ENCODE measurements around the gene UBE2QL1. TPM values are rescaled to one million over a fixed set of nuclear protein-coding genes. Genes with fewer than 3 reads are reported as not detected.

Gene UBE2QL1
- total and polyA plus RNA-seq, 2 of the 8 experiments (the other 6 are each of a cell fraction or from before 2014, with no cell fraction given), result 0.43 to 0.65 TPM

- H3K79me1 ChIP-seq (ENCODE audit: low read depth, low read length), result peaks cover 4% of the 10 kb centered on the region; the same call in 1 of the 2 replicates
- H3K27ac ChIP-seq (ENCODE audit: low read depth, low read length), result no peak overlapping the region
- no peak overlapping the region for H3K14ac ChIP-seq (ENCODE audit: insufficient read length)
- no peak overlapping the region; a peak in 1 of 8 replicates for H3K4me3 ChIP-seq (ENCODE audit: extremely low read depth in 1 of 4, insufficient read depth in 2 of 4, low read depth in 3 of 4, low read length in 4 of 4)
- peaks cover 22% of the 10 kb centered on the region for H3K23me2 ChIP-seq (ENCODE audit: low read depth, low read length)
- H3K4ac ChIP-seq (replicated peaks; ENCODE audit: insufficient read length, low read depth, low read length), result peak overlapping the region; percentile 82
- H3K4me1 ChIP-seq (replicated peaks in 1 of 4; ENCODE audit: control insufficient read depth in 3 of 4, insufficient read depth in 4 of 4, low read length in 3 of 4), result peaks cover 0 to 9% (median 4%) of the 10 kb centered on the region in 4 experiments; a peak in 4 of 7 replicates
- no peak overlapping the region for H3K18ac ChIP-seq (ENCODE audit: extremely low read depth, low read length)
- peak overlapping the region in 1 of 4 experiments; percentile 13; a peak in 1 of 7 replicates for H3K9ac ChIP-seq (replicated peaks in 1 of 4; ENCODE audit: extremely low read depth in 1 of 4, low read depth in 3 of 4, low read length in 3 of 4)
- H3K27me3 ChIP-seq (replicated peaks in 1 of 4; ENCODE audit: control insufficient read depth in 3 of 4, extremely low read depth in 1 of 4, insufficient read depth in 3 of 4, low read length in 3 of 4), result peaks cover 24 to 61% (median 46%) of the 10 kb centered on the region in 4 experiments
- H4K91ac ChIP-seq (replicated peaks; ENCODE audit: insufficient read length, low read length), result peak overlapping the region; percentile 96
- H3K9me3 ChIP-seq (ENCODE audit: insufficient read depth in 2 of 2, low read depth in 1 of 2, low read length in 1 of 2), result no peaks in the 10 kb centered on the region
- TF ChIP-seq EGR1 (IDR thresholded peaks at IDR 0.05; ENCODE audit: borderline replicate concordance, low read depth, low read length) (no peak), GTF2F1 (IDR thresholded peaks at IDR 0.05; ENCODE audit: borderline replicate concordance, low read depth, low read length) (no peak), SRF (IDR thresholded peaks at IDR 0.05; ENCODE audit: low read depth, low read length) (no peak), TCF12 (IDR thresholded peaks at IDR 0.05; ENCODE audit: low read depth, low read length) (no peak)
- WGBS, 2 experiments (ENCODE audit: extremely low coverage in 1 of 2, insufficient coverage in 1 of 2, insufficient read length in 1 of 2, insufficient replicate concordance in 2 of 2, low coverage in 1 of 2, low lambda C conversion rate in 2 of 2, missing lambda C conversion rate in 1 of 2), result 89 to 100% methylated on average over 3 to 7 of the region's 7 CpGs
- DNase-seq (ENCODE audit: low read depth in 1 of 2, low spot score in 2 of 2), result no peak
- H2BK20ac ChIP-seq (ENCODE audit: low read length), result no peak overlapping the region
- ChIA-PET POLR2A (ENCODE audit: partially characterized antibody) (no interaction called here), CTCF (ENCODE audit: partially characterized antibody) (no interaction called here)
- peak overlapping the region in 1 of 2 experiments; percentile 79; a peak in 1 of 4 replicates for H3K4me2 ChIP-seq (ENCODE audit: insufficient read depth in 1 of 2, low read depth in 2 of 2, low read length in 2 of 2)
- no peak overlapping the region for H2AFZ ChIP-seq (ENCODE audit: low read length)
- no peaks in the 10 kb centered on the region; a peak in 2 of 8 replicates for H3K36me3 ChIP-seq (ENCODE audit: control insufficient read depth in 2 of 4, insufficient read depth in 4 of 4, low read length in 3 of 4)
- H2BK15ac ChIP-seq (ENCODE audit: low read length), result peak overlapping the region; percentile 3; the same call in 1 of the 2 replicates
- FAIRE-seq, result no peak
- peak overlapping the region; percentile 97 for H3K23ac ChIP-seq (ENCODE audit: insufficient read length)
- peak overlapping the region; percentile 96; the same call in 1 of the 2 replicates for H2AK5ac ChIP-seq (ENCODE audit: low read depth, low read length)
- no peak overlapping the region for H2BK120ac ChIP-seq (replicated peaks; ENCODE audit: low read depth, low read length)
- H4K20me1 ChIP-seq (replicated peaks in 1 of 2; ENCODE audit: control insufficient read depth in 1 of 2, insufficient read depth in 2 of 2, low read length in 2 of 2), result peaks cover 12 to 18% of the 10 kb centered on the region in 2 experiments
- H3K56ac ChIP-seq (replicated peaks; ENCODE audit: insufficient read length, low read depth, low read length), result peak overlapping the region; percentile 100
- no peak overlapping the region for H4K8ac ChIP-seq (ENCODE audit: extremely low read depth, insufficient read depth, low read length)
- no peak overlapping the region for H4K5ac ChIP-seq (ENCODE audit: insufficient read length, low read depth, low read length)
- H2BK12ac ChIP-seq (ENCODE audit: low read depth, low read length), result peak overlapping the region; percentile 51; the same call in 1 of the 2 replicates
- H2BK5ac ChIP-seq (ENCODE audit: low read depth, low read length), result no peak overlapping the region; the same call in 1 of the 2 replicates
- no peaks in the 10 kb centered on the region; a peak in 1 of 4 replicates for H3K79me2 ChIP-seq (ENCODE audit: control insufficient read depth in 1 of 2, insufficient read depth in 2 of 2, low read length in 2 of 2)
These were observed 1.1 kb upstream of the UBE2QL1 start for GRCh38 chr5:6447384-6448140.

All from H1 (cell line).